GM21717 (cell line): ENCODE measurements around the gene FAM89B.
"Not testable (repeated sequence)": the region's sequence is repeated elsewhere in the genome, so short reads cannot be mapped to it uniquely, and the experiment has no call there.

Experiments used
- ATAC-seq: cut with Tn5 transposase; IDR thresholded peaks from one replicate; pipeline ENCODE4 v1.9.1; 2021; ENCODE audit warnings: mild to moderate bottlenecking, moderate library complexity; ENCODE audit not compliant: unreplicated experiment

Gene FAM89B

DNA sequence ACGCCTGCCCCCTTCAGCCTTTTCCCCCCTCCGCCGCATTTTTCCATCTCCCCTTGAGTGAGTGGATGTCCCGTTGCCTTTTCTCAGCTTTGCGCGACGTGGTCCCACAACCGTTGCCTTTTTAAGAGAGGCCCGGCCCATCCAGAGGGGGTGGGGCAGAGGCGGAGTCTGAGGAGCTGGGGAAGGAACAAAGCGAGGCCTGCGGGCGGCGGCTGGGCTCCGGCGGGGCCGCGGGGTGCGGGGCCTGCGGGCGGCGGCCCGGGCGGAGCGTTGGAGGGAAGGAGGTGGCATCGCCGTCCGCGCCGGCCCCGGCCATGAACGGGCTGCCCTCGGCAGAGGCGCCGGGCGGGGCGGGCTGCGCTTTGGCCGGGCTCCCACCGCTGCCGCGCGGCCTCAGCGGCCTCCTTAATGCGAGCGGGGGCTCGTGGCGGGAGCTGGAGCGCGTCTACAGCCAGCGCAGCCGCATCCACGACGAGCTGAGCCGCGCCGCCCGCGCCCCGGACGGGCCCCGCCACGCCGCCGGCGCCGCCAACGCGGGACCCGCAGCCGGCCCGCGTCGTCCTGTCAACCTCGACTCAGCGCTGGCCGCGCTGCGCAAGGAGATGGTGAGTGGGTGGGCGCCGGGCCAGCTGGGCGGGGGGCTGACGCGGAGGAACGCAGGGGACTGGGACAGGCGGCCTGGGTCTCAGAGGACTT lies at the start of gene FAM89B:
TSS of gene FAM89B (plus strand) at position 183 of the 696 bp plus-strand sequence. CDS start at position 315, 132 bp downstream.
- ATAC-seq: no peak

GRCh38 chr11:65522718-65523630 lies 49.4 kb upstream of the FAM89B start:
- not testable (repeated sequence) for ATAC-seq

DNA sequence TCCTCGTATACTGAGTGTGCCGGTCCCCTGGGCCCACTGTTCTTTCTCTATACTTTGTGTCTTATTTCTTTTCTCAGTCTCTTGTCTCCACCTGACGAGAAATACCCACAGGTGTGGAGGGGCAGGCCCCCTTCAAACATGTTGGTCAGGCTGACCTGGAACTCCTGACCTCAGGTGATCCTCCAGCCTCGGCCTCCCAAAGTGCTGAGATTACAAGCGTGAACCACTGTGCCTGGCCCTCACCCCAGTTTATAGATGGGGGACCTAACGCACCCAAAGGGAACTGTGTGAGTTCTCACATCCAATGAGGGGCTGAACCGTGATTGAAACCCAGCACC lies 48.7 kb upstream of the FAM89B start:
- ATAC-seq: not testable (repeated sequence)

DNA sequence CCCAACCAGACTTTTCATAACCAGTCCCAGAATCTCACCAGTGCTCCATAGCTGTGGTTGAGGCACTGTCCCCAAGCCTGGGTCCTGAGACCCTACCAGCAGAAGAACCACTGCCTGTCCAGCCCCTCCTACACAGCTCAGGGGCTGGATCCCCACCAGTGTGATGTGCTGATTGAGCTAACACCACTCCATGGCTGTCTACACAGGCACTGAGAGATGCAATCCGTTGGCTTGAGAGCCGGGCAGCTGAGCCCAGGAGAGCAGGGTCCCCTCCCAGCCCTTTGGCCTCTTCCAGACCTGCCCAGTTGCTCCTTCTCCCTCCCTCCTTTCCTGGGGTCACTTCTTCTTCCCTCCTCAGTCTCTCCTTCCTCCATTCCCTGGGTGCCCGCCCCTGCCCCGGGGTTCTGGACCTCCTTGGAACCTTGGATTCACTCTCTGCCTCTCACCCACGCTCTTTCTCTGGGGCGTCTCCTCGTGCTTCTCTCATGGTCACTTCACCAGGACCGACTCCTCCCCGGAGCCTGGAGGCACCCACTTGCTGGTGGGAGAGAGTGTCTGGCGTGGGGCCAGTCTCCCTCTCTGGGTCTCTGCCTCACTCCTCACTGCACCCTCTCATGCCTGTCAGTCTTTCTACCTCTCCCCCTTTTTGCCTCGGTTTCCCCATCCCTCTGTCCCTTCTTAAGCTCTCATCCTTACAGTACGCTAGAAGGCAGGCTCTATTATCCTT lies 48.2 kb upstream of the FAM89B start:
- no peak for ATAC-seq

GRCh38 chr11:65524741-65525545 lies 47.4 kb upstream of the FAM89B start, which contains the start of gene SCYL1:
TSS of gene SCYL1 (plus strand) at chr11:65525083. CDS start at chr11:65525154, 71 bp downstream.
- no peak for ATAC-seq

- no peak for ATAC-seq
These were observed 46.5 kb upstream of the FAM89B start for GRCh38 chr11:65525546-65526480.

- ATAC-seq: no peak
These were observed 45.6 kb upstream of the FAM89B start for GRCh38 chr11:65526744-65527143.

GRCh38 chr11:65528819-65529350 lies 43.5 kb upstream of the FAM89B start:
- no peak for ATAC-seq

DNA sequence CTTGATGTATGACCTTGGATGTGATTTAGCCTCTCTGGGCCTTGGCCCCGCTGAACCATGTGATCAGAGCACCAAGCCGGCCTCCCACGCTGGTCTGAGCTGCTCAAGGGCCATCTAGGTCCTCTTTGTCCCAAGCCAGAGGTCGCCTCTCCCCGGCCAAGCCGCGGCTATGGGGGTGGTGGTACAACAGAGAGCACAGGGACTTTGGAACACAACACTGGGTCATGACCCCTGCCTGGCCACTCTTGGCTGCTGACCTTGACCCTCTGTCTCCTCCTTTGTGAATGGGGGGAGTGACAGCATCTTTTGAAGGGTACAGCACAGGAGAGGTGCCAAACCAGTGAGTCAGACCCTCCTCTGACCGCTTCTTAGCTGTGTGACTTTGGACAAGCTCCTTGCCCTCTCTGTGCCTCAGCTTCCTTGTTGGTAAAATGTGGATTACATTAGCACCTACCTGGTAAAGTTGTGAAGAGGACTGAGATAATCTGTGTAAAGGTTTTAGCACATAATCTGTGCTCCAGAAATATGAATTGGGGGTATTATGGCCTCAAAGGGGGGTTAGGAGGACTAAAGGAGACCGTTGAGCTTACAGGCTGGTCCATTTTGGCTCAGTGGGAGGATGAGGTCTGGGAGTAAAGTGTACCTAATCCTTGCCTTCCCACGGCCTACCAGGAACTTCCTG lies 42.7 kb upstream of the FAM89B start:
- ATAC-seq: no peak

DNA sequence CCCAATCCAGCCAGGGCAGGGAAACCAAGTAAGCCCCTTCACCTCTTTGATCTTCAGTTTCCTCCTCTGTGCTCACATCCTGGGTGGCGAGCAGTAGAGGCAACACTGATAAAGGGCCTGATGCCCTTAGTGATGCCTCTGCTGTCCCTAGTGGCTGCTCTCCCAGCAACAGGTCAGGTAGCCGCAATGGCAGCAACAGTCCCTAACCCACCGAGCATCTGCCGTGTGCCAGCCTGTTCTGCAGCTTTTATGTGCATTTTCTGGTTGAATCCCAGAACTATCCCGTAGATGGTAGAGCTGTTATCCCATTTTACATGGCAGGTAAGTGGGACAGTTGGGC lies 42.2 kb upstream of the FAM89B start:
- ATAC-seq: no peak

GRCh38 chr11:65532388-65533064 lies 39.8 kb upstream of the FAM89B start:
- ATAC-seq: no peak

GRCh38 chr11:65535102-65535501 lies 37.2 kb upstream of the FAM89B start:
- ATAC-seq: no peak

DNA sequence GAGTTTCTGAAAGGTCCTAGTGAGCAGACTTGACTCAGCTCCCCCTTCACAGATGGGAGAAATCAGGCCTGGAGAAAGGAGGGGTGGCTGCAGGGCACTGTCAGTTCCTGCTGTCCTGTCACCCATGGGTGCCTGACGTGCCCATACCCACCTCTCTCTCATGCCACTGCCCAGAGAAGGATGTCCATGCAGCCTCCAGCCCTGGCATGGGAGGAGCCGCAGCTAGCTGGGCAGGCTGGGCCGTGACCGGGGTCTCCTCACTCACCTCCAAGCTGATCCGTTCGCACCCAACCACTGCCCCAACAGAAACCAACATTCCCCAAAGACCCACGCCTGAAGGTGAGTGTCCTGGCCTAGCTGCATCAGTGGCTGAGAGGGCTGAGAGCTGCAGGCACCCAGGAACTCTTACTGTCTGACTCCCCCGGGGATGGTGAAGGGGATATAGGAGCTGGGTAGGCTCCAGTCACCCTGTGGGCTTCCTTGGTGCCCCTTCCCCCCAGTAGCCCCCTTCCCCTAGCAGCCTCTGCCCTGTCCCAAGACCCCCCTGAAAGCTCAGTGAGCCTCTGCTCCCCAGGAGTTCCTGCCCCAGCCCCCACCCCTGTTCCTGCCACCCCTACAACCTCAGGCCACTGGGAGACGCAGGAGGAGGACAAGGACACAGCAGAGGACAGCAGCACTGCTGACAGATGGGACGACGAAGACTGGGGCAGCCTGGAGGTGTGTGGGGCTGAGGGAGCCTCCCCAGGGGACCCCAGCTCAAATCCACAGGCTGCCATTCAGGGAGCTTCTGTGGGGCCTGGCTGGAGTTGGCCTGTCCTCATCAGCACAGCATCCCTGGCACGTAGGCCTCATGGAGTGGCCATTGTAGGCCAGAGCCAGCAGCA lies 35.7 kb upstream of the FAM89B start:
- ATAC-seq: no peak

GRCh38 chr11:65537296-65537597 lies 35.1 kb upstream of the FAM89B start:
- ATAC-seq: no peak

DNA sequence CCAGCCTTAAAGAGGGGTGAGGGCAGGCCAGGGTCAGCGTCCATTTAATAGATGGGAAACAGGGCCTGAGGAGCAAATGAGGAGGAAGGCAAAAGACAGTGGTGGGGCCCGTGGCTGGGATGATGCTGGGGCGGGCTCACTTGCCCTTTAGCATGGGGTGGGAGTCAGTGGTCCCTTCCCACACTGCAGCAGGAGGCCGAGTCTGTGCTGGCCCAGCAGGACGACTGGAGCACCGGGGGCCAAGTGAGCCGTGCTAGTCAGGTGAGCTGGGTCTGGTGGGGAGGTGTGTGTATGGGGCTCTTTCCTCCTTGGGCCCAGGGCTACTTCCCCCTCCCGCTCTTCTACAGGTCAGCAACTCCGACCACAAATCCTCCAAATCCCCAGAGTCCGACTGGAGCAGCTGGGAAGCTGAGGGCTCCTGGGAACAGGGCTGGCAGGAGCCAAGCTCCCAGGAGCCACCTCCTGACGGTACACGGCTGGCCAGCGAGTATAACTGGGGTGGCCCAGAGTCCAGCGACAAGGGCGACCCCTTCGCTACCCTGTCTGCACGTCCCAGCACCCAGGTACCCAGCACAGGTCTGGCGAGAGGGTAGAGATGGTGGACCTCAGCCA lies 34.6 kb upstream of the FAM89B start:
- no peak for ATAC-seq

GRCh38 chr11:65538232-65538914 lies 34.0 kb upstream of the FAM89B start:
- ATAC-seq: no peak
